NT2/D1 (cell line): Measurements from ENCODE around the gene AQP1.

Experiments
- SUZ12 ChIP-seq: IDR thresholded peaks from 2 replicates; pipeline ENCODE4 v1.6.1; 2011; ENCODE audit not compliant: insufficient read length, insufficient read depth; ENCODE audit errors: extremely low read depth
- YY1 ChIP-seq: IDR thresholded peaks from 2 replicates; pipeline ENCODE4 v1.6.1; 2011; ENCODE audit not compliant: insufficient read length, insufficient read depth
- ZNF274 ChIP-seq: IDR thresholded peaks from 2 replicates; pipeline ENCODE4 v1.6.1; 2011; ENCODE audit warnings: mild to moderate bottlenecking, low read depth, low read length

DNA sequence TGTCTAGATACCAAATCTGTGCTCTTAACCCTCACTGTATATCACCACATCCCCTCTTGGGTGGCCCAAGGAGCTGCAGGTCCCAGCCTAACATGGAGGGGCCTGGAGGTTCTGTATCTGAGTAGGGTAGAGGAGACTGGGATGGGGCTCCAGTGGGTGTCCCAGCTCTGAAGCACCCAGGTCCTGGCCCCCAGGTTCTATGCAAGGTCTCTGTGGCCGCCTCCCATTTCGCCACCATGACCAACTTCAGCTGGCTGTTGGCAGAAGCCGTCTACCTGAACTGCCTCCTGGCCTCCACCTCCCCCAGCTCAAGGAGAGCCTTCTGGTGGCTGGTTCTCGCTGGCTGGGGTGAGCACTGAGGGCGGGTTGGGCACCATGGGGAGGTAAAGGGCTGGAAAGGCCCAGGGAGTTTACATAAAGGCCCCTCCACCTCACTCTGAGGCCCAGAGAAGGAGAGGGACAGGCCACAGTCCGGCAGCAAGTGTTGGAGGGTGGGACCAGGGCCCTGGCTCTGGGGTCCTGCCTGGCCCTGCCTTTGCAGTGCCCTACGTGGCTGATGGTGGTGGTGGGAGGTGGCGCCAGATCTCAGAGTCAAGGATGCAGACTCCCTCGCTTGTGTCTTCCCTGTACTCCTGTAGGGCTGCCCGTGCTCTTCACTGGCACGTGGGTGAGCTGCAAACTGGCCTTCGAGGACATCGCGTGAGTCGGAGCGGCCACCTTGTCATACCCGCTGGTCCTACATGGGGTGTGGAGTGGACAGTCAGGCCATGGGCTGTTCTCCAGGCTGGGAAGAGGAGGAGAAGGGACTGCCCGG, 62.3 kb downstream of the AQP1 start:
- no peak for TF ChIP-seq ZNF274
- TF ChIP-seq YY1: no peak
- TF ChIP-seq SUZ12: no peak
